ENCODE results near the gene ZNF646. TPM values are rescaled to one million over a fixed set of nuclear protein-coding genes. Genes with fewer than 3 reads are reported as not detected.

Gene ZNF646
- total and polyA plus RNA-seq, 4 donors = 0.89 to 9.6 (median 4.0) TPM

DNA sequence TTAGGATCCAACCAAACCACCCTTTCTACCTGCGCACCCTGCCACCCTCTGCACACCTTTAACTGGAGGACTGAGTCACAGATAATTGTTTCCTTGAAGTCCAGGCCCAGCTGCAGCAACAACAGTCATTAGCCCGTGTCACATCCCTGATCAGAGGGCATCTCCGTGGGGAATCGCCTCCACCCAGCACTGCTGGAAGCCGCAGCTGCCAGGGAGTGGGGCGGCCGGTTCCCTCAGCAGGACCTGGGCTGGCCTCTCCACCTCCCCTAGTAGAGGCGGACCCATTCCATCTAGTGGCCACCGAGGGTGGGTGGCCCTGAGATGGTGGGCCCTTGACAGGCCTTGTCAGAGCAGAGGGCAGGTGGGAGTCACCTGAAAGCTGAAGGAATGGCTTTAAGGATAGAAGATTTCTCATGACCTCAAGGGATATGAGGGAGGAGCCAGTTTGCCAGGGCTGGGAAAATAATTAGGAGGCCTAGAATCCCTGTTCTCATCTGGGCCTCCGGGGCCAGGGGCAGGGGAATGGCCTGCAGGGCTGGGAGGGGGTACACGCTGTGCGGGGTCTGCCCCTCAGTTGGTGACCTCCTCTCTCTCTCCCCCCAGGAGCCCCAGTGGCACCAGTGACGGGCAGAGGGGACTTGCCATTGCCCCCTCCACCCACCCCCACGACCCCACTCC is 8.3 kb downstream of the ZNF646 start:
- DNase-seq (ENCODE audit: low spot score) = no peak
- H3K27ac ChIP-seq (ENCODE audit: low read depth in 1 of 2, low read length in 2 of 2) = no peak overlapping the region
- H3K36me3 ChIP-seq (ENCODE audit: control insufficient read depth in 4 of 4, insufficient read depth in 3 of 4, low read depth in 1 of 4, low read length in 3 of 4) = peaks cover 5 to 64% (median 28%) of the 10 kb centered on the region in 4 donors

DNA sequence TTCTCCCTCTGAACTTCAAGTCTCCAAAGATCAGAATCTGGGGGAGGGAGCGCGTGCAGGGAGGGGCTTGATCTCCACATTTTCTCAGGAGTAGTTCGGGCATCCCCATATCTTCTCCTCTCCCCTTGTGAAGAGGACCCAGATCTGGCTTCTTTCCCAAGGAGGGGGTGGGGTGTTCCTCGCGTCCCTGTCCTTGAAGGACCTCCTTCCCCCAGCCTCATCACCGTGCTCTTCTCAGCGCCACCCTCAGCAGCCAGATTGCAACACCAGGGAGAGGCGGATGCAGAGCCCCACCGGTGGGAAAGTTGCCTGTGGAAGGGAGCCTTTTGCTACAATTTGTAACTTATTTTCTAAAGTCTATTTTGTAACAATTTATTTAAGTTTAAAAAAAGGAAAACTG is 8.9 kb downstream of the ZNF646 start:
- Histone ChIP-seq H3K27me3 (ENCODE audit: control insufficient read depth in 4 of 4, insufficient read depth in 4 of 4, low read length in 3 of 4) (no peaks in the 10 kb centered on the region), H3K36me3 (ENCODE audit: control insufficient read depth in 4 of 4, insufficient read depth in 3 of 4, low read depth in 1 of 4, low read length in 3 of 4) (peaks cover 5 to 59% (median 26%) of the 10 kb centered on the region in 4 donors), H3K4me1 (ENCODE audit: control insufficient read depth in 4 of 4, insufficient read depth in 4 of 4, low read length in 3 of 4) (no peaks in the 10 kb centered on the region), H3K27ac (ENCODE audit: low read depth in 1 of 2, low read length in 2 of 2) (no peak overlapping the region), H3K9ac (ENCODE audit: low read depth in 1 of 2, low read length in 2 of 2) (no peak overlapping the region), H3K4me3 (ENCODE audit: low read depth in 1 of 3, low read length in 3 of 3) (no peak overlapping the region), H3K9me3 (ENCODE audit: control insufficient read depth in 4 of 4, low read length in 3 of 4) (no peaks in the 10 kb centered on the region)
- 74% methylated on average over 9 of the region's 9 CpGs for WGBS
- DNase-seq (ENCODE audit: low spot score) = no peak
- TF ChIP-seq NR2F2 (IDR thresholded peaks at IDR 0.05) (no peak), GABPA (IDR thresholded peaks at IDR 0.05 in 1 of 2, conservative IDR thresholded peaks at IDR 0.05 in 1 of 2) (no peak), FOXA2 (IDR thresholded peaks at IDR 0.05) (no peak), RXRA (IDR thresholded peaks at IDR 0.05) (no peak), HNF4A (conservative IDR thresholded peaks at IDR 0.05) (no peak)
- TF ChIP-seq, protein P1, sequence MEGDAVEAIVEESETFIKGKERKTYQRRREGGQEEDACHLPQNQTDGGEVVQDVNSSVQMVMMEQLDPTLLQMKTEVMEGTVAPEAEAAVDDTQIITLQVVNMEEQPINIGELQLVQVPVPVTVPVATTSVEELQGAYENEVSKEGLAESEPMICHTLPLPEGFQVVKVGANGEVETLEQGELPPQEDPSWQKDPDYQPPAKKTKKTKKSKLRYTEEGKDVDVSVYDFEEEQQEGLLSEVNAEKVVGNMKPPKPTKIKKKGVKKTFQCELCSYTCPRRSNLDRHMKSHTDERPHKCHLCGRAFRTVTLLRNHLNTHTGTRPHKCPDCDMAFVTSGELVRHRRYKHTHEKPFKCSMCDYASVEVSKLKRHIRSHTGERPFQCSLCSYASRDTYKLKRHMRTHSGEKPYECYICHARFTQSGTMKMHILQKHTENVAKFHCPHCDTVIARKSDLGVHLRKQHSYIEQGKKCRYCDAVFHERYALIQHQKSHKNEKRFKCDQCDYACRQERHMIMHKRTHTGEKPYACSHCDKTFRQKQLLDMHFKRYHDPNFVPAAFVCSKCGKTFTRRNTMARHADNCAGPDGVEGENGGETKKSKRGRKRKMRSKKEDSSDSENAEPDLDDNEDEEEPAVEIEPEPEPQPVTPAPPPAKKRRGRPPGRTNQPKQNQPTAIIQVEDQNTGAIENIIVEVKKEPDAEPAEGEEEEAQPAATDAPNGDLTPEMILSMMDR (IDR thresholded peaks at IDR 0.05; ENCODE audit: low read depth, low read length, missing input control) = no peak
- TF ChIP-seq, protein P2, sequence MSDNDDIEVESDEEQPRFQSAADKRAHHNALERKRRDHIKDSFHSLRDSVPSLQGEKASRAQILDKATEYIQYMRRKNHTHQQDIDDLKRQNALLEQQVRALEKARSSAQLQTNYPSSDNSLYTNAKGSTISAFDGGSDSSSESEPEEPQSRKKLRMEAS (IDR thresholded peaks at IDR 0.05) = no peak
- TF ChIP-seq, protein P3, sequence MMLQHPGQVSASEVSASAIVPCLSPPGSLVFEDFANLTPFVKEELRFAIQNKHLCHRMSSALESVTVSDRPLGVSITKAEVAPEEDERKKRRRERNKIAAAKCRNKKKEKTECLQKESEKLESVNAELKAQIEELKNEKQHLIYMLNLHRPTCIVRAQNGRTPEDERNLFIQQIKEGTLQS (IDR thresholded peaks at IDR 0.05) = no peak
- TF ChIP-seq, protein P4, sequence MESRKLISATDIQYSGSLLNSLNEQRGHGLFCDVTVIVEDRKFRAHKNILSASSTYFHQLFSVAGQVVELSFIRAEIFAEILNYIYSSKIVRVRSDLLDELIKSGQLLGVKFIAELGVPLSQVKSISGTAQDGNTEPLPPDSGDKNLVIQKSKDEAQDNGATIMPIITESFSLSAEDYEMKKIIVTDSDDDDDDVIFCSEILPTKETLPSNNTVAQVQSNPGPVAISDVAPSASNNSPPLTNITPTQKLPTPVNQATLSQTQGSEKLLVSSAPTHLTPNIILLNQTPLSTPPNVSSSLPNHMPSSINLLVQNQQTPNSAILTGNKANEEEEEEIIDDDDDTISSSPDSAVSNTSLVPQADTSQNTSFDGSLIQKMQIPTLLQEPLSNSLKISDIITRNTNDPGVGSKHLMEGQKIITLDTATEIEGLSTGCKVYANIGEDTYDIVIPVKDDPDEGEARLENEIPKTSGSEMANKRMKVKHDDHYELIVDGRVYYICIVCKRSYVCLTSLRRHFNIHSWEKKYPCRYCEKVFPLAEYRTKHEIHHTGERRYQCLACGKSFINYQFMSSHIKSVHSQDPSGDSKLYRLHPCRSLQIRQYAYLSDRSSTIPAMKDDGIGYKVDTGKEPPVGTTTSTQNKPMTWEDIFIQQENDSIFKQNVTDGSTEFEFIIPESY (IDR thresholded peaks at IDR 0.05) = no peak

More for the DNA sequence above, 8.3 kb downstream of the ZNF646 start:
- H3K4me1 ChIP-seq (ENCODE audit: control insufficient read depth in 4 of 4, insufficient read depth in 4 of 4, low read length in 3 of 4) = no peaks in the 10 kb centered on the region
- WGBS = 87% methylated on average over 14 of the region's 14 CpGs
- no peak overlapping the region for H3K4me3 ChIP-seq (ENCODE audit: low read depth in 1 of 3, low read length in 3 of 3)
- no peaks in the 10 kb centered on the region for H3K9me3 ChIP-seq (ENCODE audit: control insufficient read depth in 4 of 4, low read length in 3 of 4)
- TF ChIP-seq NR2F2 (IDR thresholded peaks at IDR 0.05) (no peak), FOXA2 (IDR thresholded peaks at IDR 0.05) (no peak), HNF4A (conservative IDR thresholded peaks at IDR 0.05) (no peak), RAD21 (IDR thresholded peaks at IDR 0.05) (no peak), HNF4G (IDR thresholded peaks at IDR 0.05) (no peak), SP1 (IDR thresholded peaks at IDR 0.05) (no peak), JUND (IDR thresholded peaks at IDR 0.05) (no peak), GABPA (IDR thresholded peaks at IDR 0.05 in 1 of 2, conservative IDR thresholded peaks at IDR 0.05 in 1 of 2) (no peak), FOXA1 (IDR thresholded peaks at IDR 0.05) (no peak), TAF1 (conservative IDR thresholded peaks at IDR 0.05) (no peak), YY1 (IDR thresholded peaks at IDR 0.05) (no peak)
- TF ChIP-seq, protein P1 (IDR thresholded peaks at IDR 0.05; ENCODE audit: low read depth, low read length, missing input control) = no peak
- TF ChIP-seq, protein P2 (IDR thresholded peaks at IDR 0.05) = no peak
- TF ChIP-seq, protein P5, sequence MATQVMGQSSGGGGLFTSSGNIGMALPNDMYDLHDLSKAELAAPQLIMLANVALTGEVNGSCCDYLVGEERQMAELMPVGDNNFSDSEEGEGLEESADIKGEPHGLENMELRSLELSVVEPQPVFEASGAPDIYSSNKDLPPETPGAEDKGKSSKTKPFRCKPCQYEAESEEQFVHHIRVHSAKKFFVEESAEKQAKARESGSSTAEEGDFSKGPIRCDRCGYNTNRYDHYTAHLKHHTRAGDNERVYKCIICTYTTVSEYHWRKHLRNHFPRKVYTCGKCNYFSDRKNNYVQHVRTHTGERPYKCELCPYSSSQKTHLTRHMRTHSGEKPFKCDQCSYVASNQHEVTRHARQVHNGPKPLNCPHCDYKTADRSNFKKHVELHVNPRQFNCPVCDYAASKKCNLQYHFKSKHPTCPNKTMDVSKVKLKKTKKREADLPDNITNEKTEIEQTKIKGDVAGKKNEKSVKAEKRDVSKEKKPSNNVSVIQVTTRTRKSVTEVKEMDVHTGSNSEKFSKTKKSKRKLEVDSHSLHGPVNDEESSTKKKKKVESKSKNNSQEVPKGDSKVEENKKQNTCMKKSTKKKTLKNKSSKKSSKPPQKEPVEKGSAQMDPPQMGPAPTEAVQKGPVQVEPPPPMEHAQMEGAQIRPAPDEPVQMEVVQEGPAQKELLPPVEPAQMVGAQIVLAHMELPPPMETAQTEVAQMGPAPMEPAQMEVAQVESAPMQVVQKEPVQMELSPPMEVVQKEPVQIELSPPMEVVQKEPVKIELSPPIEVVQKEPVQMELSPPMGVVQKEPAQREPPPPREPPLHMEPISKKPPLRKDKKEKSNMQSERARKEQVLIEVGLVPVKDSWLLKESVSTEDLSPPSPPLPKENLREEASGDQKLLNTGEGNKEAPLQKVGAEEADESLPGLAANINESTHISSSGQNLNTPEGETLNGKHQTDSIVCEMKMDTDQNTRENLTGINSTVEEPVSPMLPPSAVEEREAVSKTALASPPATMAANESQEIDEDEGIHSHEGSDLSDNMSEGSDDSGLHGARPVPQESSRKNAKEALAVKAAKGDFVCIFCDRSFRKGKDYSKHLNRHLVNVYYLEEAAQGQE (IDR thresholded peaks at IDR 0.05) = no peak
- TF ChIP-seq, protein P3 (IDR thresholded peaks at IDR 0.05) = no peak
- no peak overlapping the region for H3K9ac ChIP-seq (ENCODE audit: low read depth in 1 of 2, low read length in 2 of 2)
- no peaks in the 10 kb centered on the region for H3K27me3 ChIP-seq (ENCODE audit: control insufficient read depth in 4 of 4, insufficient read depth in 4 of 4, low read length in 3 of 4)

Measured in liver (tissue), 9 donors.